Stimulated activated CD8-positive, alpha-beta memory T cell treated with anti-CD3 and anti-CD28 coated beads, Interleukin-2, amount 100 ng/mL, for 1 hour (primary cell): ENCODE measurements around the gene AIDA.
A peak's percentile ranks its signal among the peaks of the same experiment; 100 is the strongest.
"Not testable (repeated sequence)": the region's sequence is repeated elsewhere in the genome, so short reads cannot be mapped to it uniquely, and the experiment has no call there.

ENCODE experiments used
- DNase-seq, 2 donors: peaks; one replicate each; pipeline ENCODE4 v3.0.0-alpha.2; 2020; ENCODE audit warnings: low read depth in 2 of 2

AIDA gene

GRCh38 chr1:222712253-222713090 is at the start of gene AIDA, which contains the start of gene BROX:
AIDA (minus strand) TSS chr1:222712491; CDS start chr1:222712317, 174 bp downstream.
BROX (plus strand) TSS chr1:222712564; CDS start chr1:222715700, 3,136 bp downstream.
- DNase-seq = peak; percentile 92 to 94

- DNase-seq = no peak
Measured at GRCh38 chr1:222761083-222761482, 48.8 kb upstream of the AIDA start.

- DNase-seq = no peak
Measured at GRCh38 chr1:222759451-222760035, 47.3 kb upstream of the AIDA start.

GRCh38 chr1:222757646-222758268 is 45.5 kb upstream of the AIDA start:
- no peak for DNase-seq

GRCh38 chr1:222754366-222755139 is 42.3 kb upstream of the AIDA start:
- no peak for DNase-seq

- no peak for DNase-seq
Measured at GRCh38 chr1:222751255-222751654, 39.0 kb upstream of the AIDA start.

- no peak for DNase-seq
Measured at GRCh38 chr1:222750651-222751050, 38.4 kb upstream of the AIDA start.

- no peak for DNase-seq
Measured at GRCh38 chr1:222749927-222750326, 37.6 kb upstream of the AIDA start.

GRCh38 chr1:222741630-222742457 is 29.6 kb upstream of the AIDA start:
- not testable (repeated sequence) for DNase-seq

GRCh38 chr1:222739929-222740328 is 27.6 kb upstream of the AIDA start:
- DNase-seq = no peak

GRCh38 chr1:222739465-222739864 is 27.2 kb upstream of the AIDA start:
- no peak for DNase-seq

- DNase-seq = no peak
Measured at GRCh38 chr1:222736972-222737371, 24.7 kb upstream of the AIDA start, which contains the start of gene FAM177B. FAM177B (plus strand) TSS chr1:222737202; CDS start chr1:222746546, 9,344 bp downstream.

GRCh38 chr1:222736470-222736869 is 24.2 kb upstream of the AIDA start:
- DNase-seq = no peak

- no peak for DNase-seq
Measured at GRCh38 chr1:222734740-222735139, 22.4 kb upstream of the AIDA start.

- DNase-seq = no peak
Measured at GRCh38 chr1:222732216-222733159, 20.2 kb upstream of the AIDA start.

- no peak for DNase-seq
Measured at GRCh38 chr1:222730866-222731265, 18.6 kb upstream of the AIDA start.

- DNase-seq = no peak
Measured at GRCh38 chr1:222728746-222729145, 16.5 kb upstream of the AIDA start.

GRCh38 chr1:222716393-222716792 is 4.1 kb upstream of the AIDA start:
- DNase-seq = no peak

- DNase-seq = peak; percentile 84
Measured at GRCh38 chr1:222713091-222713961, 1.0 kb upstream of the AIDA start.
